Activated CD8-positive, alpha-beta memory T cell treated with anti-CD3 and anti-CD28 coated beads, Interleukin-2, amount 50 U/mL, for 24 hours (primary cell): ENCODE results near the gene SOX30.
"Not testable (repeated sequence)": the region's sequence is repeated elsewhere in the genome, so short reads cannot be mapped to it uniquely, and the experiment has no call there.

Source experiments
- DNase-seq: peaks from one replicate; pipeline ENCODE4 v3.0.0-alpha.2; 2020; ENCODE audit errors: extremely low read depth

SOX30 gene

GRCh38 chr5:157652377-157652692, at the start of gene SOX30:
SOX30 (minus strand) TSS chr5:157652438; CDS start chr5:157652078, 360 bp downstream.
- DNase-seq = no peak

- DNase-seq = not testable (repeated sequence)
Measured at GRCh38 chr5:157698674-157699073, 46.4 kb upstream of the SOX30 start.

GRCh38 chr5:157696154-157696553, 43.9 kb upstream of the SOX30 start:
- DNase-seq = not testable (repeated sequence)

GRCh38 chr5:157693816-157694215, 41.6 kb upstream of the SOX30 start:
- DNase-seq = not testable (repeated sequence)

GRCh38 chr5:157690690-157691433, 38.6 kb upstream of the SOX30 start:
- DNase-seq = no peak

GRCh38 chr5:157689942-157690689, 37.9 kb upstream of the SOX30 start:
- DNase-seq = no peak

- no peak for DNase-seq
Measured at GRCh38 chr5:157687198-157687554, 34.9 kb upstream of the SOX30 start.

GRCh38 chr5:157686276-157687197, 34.3 kb upstream of the SOX30 start:
- not testable (repeated sequence) for DNase-seq

- DNase-seq = no peak
Measured at GRCh38 chr5:157682257-157682656, 30.0 kb upstream of the SOX30 start.

GRCh38 chr5:157681048-157681447, 28.8 kb upstream of the SOX30 start:
- DNase-seq = no peak

GRCh38 chr5:157680239-157680638, 28.0 kb upstream of the SOX30 start:
- DNase-seq = no peak

GRCh38 chr5:157679801-157680200, 27.6 kb upstream of the SOX30 start:
- no peak for DNase-seq

- DNase-seq = no peak
Measured at GRCh38 chr5:157677931-157678330, 25.7 kb upstream of the SOX30 start.

GRCh38 chr5:157674351-157674750, 22.1 kb upstream of the SOX30 start:
- not testable (repeated sequence) for DNase-seq

- no peak for DNase-seq
Measured at GRCh38 chr5:157672976-157673375, 20.7 kb upstream of the SOX30 start.

GRCh38 chr5:157671592-157672330, 19.5 kb upstream of the SOX30 start:
- no peak for DNase-seq

GRCh38 chr5:157670662-157671591, 18.7 kb upstream of the SOX30 start, which contains the start of gene C5orf52:
C5orf52 (plus strand) TSS chr5:157671533; CDS start chr5:157671615, 82 bp downstream.
- DNase-seq = no peak

GRCh38 chr5:157669701-157670097, 17.5 kb upstream of the SOX30 start:
- DNase-seq = no peak

- DNase-seq = no peak
Measured at GRCh38 chr5:157668356-157668755, 16.1 kb upstream of the SOX30 start.

GRCh38 chr5:157665467-157666070, 13.3 kb upstream of the SOX30 start:
- DNase-seq = no peak
